ENCODE measurements around the gene GC. TPM values are rescaled to one million over a fixed set of nuclear protein-coding genes. Genes with fewer than 3 reads are reported as not detected.

GC gene
- total RNA-seq, 1 experiment from 2014 or later: 1.8 TPM

DNA sequence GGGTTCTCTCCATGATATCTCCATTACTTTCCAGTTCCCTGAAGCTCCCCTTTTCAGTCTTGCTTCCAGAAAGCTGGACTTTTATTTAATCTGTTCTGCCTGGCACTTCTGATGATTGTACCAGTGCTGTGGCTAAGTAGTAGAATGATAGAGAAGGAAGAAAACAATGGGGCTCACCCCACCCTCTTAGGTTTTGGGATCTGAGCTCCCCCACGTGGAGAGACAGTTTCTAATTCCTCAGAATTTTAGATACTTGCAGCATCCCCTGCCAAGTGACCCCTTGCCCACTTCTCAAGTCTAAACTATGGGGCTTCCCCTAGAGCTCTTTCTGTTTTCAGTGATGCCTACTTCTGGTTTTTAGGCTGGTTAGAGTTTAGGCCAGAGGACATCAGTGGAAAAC lies 73.9 kb downstream of the GC start:
- H2AFZ ChIP-seq (ENCODE audit: low read depth, low read length, poor library complexity, severe bottlenecking): no peak overlapping the region
- no peaks in the 10 kb centered on the region for H3K36me3 ChIP-seq (ENCODE audit: control insufficient read depth in 1 of 2, insufficient read depth in 2 of 2, low read length in 2 of 2)
- no peak for DNase-seq (ENCODE audit: low read depth, low spot score)
- H3K9me3 ChIP-seq (ENCODE audit: control insufficient read depth in 1 of 2, insufficient read depth in 1 of 2, low read depth in 1 of 2, low read length in 2 of 2): no peaks in the 10 kb centered on the region
- no TSS peak for BruUV-seq (replicated peaks)
- TF ChIP-seq SRF (IDR thresholded peaks at IDR 0.05; ENCODE audit: low read depth): no peak
- TF ChIP-seq RAD21 (IDR thresholded peaks at IDR 0.05; ENCODE audit: low read depth): peak; percentile 23; the same call in 1 of the 2 replicates
- ChIA-PET RAD21 (ENCODE audit: low non-redundant PET in 1 of 2, low total read pairs in 2 of 2, uncharacterized antibody in 2 of 2, unreplicated experiment in 2 of 2) (no interaction called here), CTCF (no interaction called here), POLR2A (no interaction called here)
- no peak overlapping the region for H3K4me3 ChIP-seq (replicated peaks in 1 of 2; ENCODE audit: low read depth in 1 of 2, low read length in 2 of 2)
- H3K4me1 ChIP-seq (ENCODE audit: control insufficient read depth in 1 of 2, insufficient read depth in 2 of 2, low read length in 2 of 2): no peaks in the 10 kb centered on the region
- H4K20me1 ChIP-seq (ENCODE audit: insufficient read depth): no peaks in the 10 kb centered on the region
- no peak overlapping the region for H3K9ac ChIP-seq (ENCODE audit: low read length)
- H3K79me2 ChIP-seq (ENCODE audit: insufficient read depth, low read length): no peaks in the 10 kb centered on the region
- no peak overlapping the region for H3K27ac ChIP-seq (ENCODE audit: low read depth, low read length)
- no peak overlapping the region for H3K4me2 ChIP-seq (ENCODE audit: low read length)
- H3K9me2 ChIP-seq (ENCODE audit: insufficient read depth): no peaks in the 10 kb centered on the region
- intact Hi-C loops (cut with micrococcal nuclease): loop anchor here (5.0 kb wide), 2 partner anchors 483 to 523 kb away; no protein-coding TSS in a partner anchor
- no peaks in the 10 kb centered on the region for H3K27me3 ChIP-seq (ENCODE audit: insufficient read depth, low read length)
- ATAC-seq: no peak

DNA sequence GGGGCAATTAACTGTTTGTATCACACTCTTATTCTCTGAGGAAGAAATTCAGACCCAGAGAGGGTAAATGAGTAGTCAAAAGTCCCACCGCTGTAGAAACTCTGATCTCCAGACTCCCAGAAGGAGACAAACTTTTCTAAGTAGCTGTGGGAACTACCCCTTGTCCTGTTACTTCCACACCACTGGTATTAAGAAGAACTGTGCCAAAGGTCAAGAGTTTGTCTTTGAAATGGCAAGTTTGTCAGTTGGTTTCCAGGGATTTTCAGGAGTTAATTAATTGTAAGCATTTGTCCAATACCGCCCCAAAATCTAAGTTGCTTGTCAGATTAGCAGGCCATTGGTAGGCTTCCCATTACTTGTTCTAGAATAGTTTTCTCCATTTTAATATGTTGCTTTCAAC lies 85.7 kb downstream of the GC start:
- TF ChIP-seq POLR2AphosphoS5 (IDR thresholded peaks at IDR 0.05; ENCODE audit: low read depth, low read length) (no peak), FOSL1 (IDR thresholded peaks at IDR 0.05; ENCODE audit: low read depth) (no peak), SRF (IDR thresholded peaks at IDR 0.05; ENCODE audit: low read depth) (no peak), ZNF274 (IDR thresholded peaks at IDR 0.05; ENCODE audit: low read depth, low read length) (no peak), SIN3A (IDR thresholded peaks at IDR 0.05; ENCODE audit: low read depth) (no peak), TCF7L2 (IDR thresholded peaks at IDR 0.05; ENCODE audit: borderline replicate concordance, extremely low read depth, insufficient read depth, insufficient read length) (no peak)
- TF ChIP-seq, protein P1, sequence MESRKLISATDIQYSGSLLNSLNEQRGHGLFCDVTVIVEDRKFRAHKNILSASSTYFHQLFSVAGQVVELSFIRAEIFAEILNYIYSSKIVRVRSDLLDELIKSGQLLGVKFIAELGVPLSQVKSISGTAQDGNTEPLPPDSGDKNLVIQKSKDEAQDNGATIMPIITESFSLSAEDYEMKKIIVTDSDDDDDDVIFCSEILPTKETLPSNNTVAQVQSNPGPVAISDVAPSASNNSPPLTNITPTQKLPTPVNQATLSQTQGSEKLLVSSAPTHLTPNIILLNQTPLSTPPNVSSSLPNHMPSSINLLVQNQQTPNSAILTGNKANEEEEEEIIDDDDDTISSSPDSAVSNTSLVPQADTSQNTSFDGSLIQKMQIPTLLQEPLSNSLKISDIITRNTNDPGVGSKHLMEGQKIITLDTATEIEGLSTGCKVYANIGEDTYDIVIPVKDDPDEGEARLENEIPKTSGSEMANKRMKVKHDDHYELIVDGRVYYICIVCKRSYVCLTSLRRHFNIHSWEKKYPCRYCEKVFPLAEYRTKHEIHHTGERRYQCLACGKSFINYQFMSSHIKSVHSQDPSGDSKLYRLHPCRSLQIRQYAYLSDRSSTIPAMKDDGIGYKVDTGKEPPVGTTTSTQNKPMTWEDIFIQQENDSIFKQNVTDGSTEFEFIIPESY (IDR thresholded peaks at IDR 0.05; ENCODE audit: extremely low read depth, insufficient replicate concordance, low read length): no peak
- TF ChIP-seq, protein P2, sequence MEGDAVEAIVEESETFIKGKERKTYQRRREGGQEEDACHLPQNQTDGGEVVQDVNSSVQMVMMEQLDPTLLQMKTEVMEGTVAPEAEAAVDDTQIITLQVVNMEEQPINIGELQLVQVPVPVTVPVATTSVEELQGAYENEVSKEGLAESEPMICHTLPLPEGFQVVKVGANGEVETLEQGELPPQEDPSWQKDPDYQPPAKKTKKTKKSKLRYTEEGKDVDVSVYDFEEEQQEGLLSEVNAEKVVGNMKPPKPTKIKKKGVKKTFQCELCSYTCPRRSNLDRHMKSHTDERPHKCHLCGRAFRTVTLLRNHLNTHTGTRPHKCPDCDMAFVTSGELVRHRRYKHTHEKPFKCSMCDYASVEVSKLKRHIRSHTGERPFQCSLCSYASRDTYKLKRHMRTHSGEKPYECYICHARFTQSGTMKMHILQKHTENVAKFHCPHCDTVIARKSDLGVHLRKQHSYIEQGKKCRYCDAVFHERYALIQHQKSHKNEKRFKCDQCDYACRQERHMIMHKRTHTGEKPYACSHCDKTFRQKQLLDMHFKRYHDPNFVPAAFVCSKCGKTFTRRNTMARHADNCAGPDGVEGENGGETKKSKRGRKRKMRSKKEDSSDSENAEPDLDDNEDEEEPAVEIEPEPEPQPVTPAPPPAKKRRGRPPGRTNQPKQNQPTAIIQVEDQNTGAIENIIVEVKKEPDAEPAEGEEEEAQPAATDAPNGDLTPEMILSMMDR (IDR thresholded peaks at IDR 0.05 in 2 of 3, conservative IDR thresholded peaks at IDR 0.05 in 1 of 3; ENCODE audit: borderline replicate concordance in 1 of 3, insufficient read depth in 1 of 3, low read depth in 2 of 3, low read length in 2 of 3): no peak
- TF ChIP-seq, protein P3, sequence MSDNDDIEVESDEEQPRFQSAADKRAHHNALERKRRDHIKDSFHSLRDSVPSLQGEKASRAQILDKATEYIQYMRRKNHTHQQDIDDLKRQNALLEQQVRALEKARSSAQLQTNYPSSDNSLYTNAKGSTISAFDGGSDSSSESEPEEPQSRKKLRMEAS (IDR thresholded peaks at IDR 0.05): no peak
- H3K4me2 ChIP-seq (ENCODE audit: low read length): no peak overlapping the region
- RAD21 ChIA-PET (ENCODE audit: low non-redundant PET in 1 of 2, low total read pairs in 2 of 2, uncharacterized antibody in 2 of 2, unreplicated experiment in 2 of 2): no interaction called here

More for the DNA sequence above, 85.7 kb downstream of the GC start:
- no peaks in the 10 kb centered on the region for H3K79me2 ChIP-seq (ENCODE audit: insufficient read depth, low read length)
- H3K4me3 ChIP-seq (replicated peaks in 1 of 2; ENCODE audit: low read depth in 1 of 2, low read length in 2 of 2): no peak overlapping the region
- no peak for ATAC-seq
- H3K9me3 ChIP-seq (ENCODE audit: control insufficient read depth in 1 of 2, insufficient read depth in 1 of 2, low read depth in 1 of 2, low read length in 2 of 2): no peaks in the 10 kb centered on the region
- H3K9me2 ChIP-seq (ENCODE audit: insufficient read depth): no peaks in the 10 kb centered on the region
- H3K9ac ChIP-seq (ENCODE audit: low read length): no peak overlapping the region
- POLR2A ChIA-PET: no interaction called here
- H4K20me1 ChIP-seq (ENCODE audit: insufficient read depth): no peaks in the 10 kb centered on the region
- H3K27ac ChIP-seq (ENCODE audit: low read depth, low read length): no peak overlapping the region
- no peak for DNase-seq (ENCODE audit: low read depth, low spot score)
- H3K27me3 ChIP-seq (ENCODE audit: insufficient read depth, low read length): no peaks in the 10 kb centered on the region
- intact Hi-C loops (cut with micrococcal nuclease): no loop called here
- no TSS peak for BruUV-seq (replicated peaks)
- H2AFZ ChIP-seq (ENCODE audit: low read depth, low read length, poor library complexity, severe bottlenecking): no peak overlapping the region
- CTCF ChIA-PET: no interaction called here
- H3K4me1 ChIP-seq (ENCODE audit: control insufficient read depth in 1 of 2, insufficient read depth in 2 of 2, low read length in 2 of 2): no peaks in the 10 kb centered on the region
- H3K36me3 ChIP-seq (ENCODE audit: control insufficient read depth in 1 of 2, insufficient read depth in 2 of 2, low read length in 2 of 2): no peaks in the 10 kb centered on the region
